Measurements from ENCODE around the gene NFIX.

Gene NFIX

DNA sequence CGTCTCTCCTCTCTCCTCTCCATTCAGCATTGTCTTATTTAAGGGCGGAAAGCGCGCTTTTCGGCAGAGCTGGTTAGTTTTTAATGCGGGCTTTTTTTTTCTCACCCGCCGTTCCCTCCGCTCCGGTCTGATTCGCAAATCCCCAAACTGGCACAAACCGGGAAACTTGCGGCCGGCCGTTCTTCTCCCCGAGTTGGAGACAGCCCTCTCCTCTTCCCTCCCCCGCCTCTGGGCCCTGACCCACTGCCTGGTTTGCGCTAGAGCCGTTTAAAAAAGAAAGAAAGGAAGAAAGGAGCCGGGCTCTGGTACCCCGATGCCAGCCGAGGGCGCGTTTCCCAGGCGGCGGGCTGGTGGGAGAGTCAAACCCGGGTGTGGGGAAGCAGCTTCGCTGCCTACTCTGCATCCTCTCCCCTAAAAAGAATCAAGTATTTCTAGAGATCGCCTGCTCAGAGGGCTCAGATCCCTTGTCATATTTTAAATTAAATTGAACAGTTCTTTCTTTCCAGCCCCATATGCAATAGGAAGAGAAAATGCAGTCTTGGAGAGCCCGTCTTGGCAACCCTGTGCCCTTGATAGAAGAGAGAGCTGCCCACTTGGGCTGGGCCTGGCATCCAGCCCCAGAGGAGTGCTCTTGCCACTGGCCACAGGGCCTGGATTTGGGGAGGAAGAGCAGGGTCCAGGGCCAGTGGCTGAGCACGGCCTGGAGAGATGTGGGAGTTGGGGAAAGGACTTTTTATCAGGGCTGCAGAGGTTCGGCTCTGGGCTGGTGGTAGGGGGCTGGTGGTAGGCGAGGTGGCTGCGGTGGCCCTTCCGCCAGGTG, 19.0 kb downstream of the NFIX start:
- Mint-ChIP-seq H3K36me3 (ENCODE audit: low read depth) (peaks cover 1% of the 10 kb centered on the region), H3K4me1 (peaks cover 29% of the 10 kb centered on the region), H3K4me3 (peak overlapping the region; percentile 80), H3K27me3 (peaks cover 57% of the 10 kb centered on the region), H3K9me3 (no peaks in the 10 kb centered on the region), H3K27ac (peak overlapping the region; percentile 61)
- ATAC-seq: no peak
- peak; percentile 24 for DNase-seq

DNA sequence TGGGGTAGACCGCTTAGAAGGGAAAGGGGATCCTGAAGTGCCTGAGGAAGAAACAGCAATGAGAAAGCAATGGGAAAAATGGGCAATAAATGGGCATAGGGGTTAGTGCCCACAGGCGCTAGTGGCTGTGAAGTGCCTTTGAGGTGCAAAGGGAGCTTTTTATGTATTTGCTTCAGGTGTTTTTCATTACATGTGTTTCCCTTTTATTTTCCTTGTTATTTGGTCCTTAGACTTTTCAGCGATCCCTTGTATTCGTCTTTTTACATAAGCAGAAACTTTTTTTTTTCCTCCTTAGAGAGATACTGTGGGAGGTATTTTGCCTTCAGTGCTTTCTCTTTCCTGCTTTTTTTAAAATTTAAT, 19.6 kb downstream of the NFIX start:
- Mint-ChIP-seq H3K27ac (no peak overlapping the region), H3K9me3 (no peaks in the 10 kb centered on the region), H3K36me3 (ENCODE audit: low read depth) (peaks cover 1% of the 10 kb centered on the region), H3K4me3 (peak overlapping the region; percentile 80), H3K27me3 (peaks cover 54% of the 10 kb centered on the region), H3K4me1 (peaks cover 29% of the 10 kb centered on the region)
- ATAC-seq: no peak
- DNase-seq: no peak

DNA sequence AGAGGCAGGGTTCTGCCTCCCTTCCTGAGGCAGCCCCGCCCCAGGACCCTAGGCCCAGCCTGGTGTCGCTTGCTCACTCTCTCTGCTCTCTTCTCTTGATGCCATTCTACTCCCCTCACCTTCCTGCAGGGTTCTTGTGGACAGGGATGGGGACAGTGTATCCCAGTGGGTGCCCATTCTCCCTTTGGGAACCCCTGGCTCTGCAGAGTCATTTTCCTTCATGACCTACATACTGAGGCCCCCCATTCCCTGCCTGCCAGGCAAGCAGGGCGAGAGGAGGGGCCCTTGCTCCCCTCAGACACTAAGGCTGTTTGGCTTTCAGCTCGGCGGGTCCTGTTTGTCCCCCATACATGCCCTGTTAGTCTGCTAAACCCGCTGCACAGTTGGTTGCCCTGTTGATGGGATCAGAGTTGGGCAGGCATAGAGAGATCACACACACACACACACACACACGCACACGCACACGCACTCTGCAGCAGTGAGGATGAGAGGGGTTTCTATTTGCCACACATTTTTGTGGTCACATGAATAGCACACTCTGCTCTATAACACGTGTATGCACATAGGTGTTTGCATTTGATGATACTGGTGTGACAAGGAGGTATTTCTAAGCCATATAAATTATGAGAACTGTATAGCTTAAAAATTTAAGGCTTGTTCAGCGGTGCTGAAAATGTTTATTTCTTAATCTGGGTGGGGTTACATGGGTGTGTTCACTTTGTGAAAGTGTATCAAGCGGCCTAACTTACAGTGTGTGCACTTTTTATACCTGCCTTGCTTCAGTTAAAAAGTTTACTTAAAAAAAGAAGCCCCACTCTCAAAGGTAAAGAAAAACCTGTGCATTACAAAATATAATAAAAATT, 20.3 kb downstream of the NFIX start:
- Mint-ChIP-seq H3K4me3 (peak overlapping the region; percentile 36), H3K36me3 (ENCODE audit: low read depth) (peaks cover 1% of the 10 kb centered on the region), H3K27ac (no peak overlapping the region), H3K4me1 (peaks cover 29% of the 10 kb centered on the region), H3K27me3 (peaks cover 50% of the 10 kb centered on the region), H3K9me3 (no peaks in the 10 kb centered on the region)
- ATAC-seq (no peak), DNase-seq (no peak)

DNA sequence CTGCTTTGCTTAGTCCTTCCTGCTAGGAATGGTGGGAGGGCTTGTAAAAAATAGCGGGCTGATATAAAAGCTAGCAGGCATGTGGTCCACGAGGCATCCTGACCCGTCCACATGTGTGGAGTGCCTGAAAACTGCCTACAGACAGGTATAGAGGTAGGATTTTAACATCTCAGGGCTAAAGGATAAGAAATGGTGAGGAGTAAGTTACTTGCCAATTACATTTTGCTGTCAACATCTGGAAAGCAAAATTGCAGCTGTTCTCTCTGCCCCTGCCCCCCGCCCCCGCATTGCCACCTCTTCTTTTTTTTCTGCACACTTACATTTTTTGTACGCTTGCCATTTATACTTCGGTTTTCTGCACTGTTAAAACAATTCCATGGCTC, 21.0 kb downstream of the NFIX start:
- peaks cover 46% of the 10 kb centered on the region for H3K27me3 Mint-ChIP-seq
- no peaks in the 10 kb centered on the region for H3K9me3 Mint-ChIP-seq
- H3K36me3 Mint-ChIP-seq (ENCODE audit: low read depth): peaks cover 1% of the 10 kb centered on the region
- no peak overlapping the region for H3K27ac Mint-ChIP-seq
- peaks cover 29% of the 10 kb centered on the region for H3K4me1 Mint-ChIP-seq
- no peak for DNase-seq
- no peak for ATAC-seq
- H3K4me3 Mint-ChIP-seq: no peak overlapping the region

DNA sequence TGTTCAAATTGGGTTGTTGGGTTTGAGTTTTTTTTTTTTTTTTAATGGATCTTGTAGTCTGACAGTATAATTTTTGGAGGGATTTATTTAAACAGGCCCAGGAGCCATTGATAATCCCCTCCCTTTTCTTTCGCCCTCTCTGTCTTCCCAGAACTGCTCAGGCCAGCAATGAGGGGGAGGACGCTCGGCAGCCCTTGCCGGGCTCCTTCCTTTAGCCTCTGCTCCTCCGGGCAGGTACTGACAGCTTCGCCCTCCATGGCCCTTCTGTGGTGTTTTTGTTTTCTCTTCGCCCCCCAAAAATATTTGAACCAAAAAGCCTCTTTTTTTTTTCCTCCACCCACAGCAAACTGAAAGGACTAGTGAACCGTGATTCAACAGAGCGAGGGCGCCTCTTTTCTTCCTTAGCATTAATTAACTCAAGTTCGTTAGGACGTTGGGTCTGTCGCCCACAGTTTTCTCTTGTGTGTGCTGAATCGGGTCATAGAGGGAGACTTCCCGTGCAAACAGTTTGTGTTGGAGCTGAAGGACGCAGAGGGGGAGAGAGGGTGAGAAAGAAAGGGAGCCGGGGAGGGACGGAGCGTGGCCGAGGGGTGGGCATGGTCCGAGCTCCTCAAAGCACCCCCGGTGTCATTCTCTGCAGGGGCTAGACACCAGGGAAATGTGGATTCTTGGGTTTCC, 21.5 kb downstream of the NFIX start:
- Mint-ChIP-seq H3K4me3 (no peak overlapping the region), H3K27me3 (peaks cover 43% of the 10 kb centered on the region), H3K27ac (no peak overlapping the region), H3K36me3 (ENCODE audit: low read depth) (peaks cover 1% of the 10 kb centered on the region), H3K9me3 (no peaks in the 10 kb centered on the region), H3K4me1 (peaks cover 27% of the 10 kb centered on the region)
- ATAC-seq (no peak), DNase-seq (no peak)

DNA sequence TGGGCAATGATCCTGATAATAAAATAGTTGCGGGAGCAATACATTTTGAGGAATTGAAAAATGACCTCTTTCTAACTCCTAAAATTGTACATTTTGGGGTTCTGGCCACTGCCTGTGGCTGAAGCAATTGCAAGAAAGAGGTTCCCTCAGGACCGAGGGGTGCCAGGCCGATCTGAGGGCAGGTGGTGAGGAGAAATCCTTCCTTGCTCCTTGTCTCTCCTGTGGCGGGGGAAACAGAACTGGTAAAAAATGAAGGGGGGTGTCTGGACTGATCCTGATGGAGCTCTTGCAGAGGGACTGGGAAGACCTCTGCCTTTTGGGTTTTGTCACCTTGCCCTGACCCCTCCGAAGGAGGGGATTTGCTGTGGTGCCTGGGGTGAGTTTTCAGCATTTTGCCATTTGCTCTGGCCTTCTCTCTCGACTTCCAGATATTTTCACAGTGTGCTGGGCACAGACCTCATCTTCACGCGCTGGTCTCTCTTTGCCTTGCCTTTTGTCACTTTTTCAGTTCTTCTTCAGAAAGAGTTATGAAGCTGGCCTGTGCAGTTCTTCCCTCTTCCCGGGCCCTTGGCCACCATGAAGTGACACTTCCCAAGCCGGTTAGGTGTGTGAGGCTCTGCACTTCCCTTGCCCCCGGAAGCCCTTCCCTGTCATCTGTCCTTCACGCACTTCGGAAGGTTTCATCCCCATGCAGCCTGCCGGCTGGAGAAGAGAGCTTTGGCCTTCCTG, 22.2 kb downstream of the NFIX start:
- DNase-seq: no peak
- Mint-ChIP-seq H3K27me3 (peaks cover 45% of the 10 kb centered on the region), H3K36me3 (ENCODE audit: low read depth) (peaks cover 1% of the 10 kb centered on the region), H3K27ac (no peak overlapping the region), H3K4me1 (peaks cover 31% of the 10 kb centered on the region), H3K9me3 (no peaks in the 10 kb centered on the region), H3K4me3 (no peak overlapping the region)
- no peak for ATAC-seq

DNA sequence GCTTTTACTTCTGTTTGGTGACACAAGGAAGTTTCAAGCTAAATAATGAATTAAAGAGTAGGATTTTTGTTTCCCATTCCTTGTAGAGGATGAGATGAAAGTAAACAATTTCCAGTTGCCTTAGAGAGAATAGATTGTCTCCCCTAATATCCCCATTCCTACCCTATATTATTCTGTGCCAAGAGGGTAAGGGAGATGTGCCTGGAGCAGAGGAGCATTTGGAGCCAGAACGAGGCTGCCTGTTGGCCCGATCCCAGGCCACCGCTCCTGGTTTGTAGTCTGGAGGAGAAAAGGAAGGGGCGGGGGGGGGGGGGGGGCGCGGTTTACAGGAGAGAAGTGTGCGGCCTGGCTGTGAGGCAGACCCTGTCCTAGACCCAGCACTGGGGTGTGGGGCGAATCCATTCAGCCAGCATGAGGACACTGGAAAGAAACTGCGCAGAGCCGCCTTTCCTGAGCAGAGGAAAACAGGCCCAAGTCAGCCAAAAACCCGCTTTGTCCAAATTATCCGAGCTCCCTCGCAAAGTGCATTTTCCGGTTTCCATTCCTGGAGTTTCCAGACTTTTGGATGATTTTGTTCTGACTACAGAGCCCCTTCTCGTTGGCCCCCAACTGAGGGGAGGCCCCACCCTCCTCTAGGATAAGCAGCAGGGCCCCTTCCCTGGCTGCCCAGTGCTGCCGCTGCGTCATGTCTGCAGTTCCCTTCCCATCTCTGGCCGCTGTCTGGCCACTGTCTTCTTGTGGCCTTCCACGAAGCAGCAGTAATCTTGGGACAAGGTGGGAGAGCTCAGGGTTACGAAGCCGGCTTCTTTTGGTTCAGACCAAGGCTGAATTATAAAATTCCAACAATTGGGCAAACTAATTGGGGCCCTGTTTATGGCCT, 23.0 kb downstream of the NFIX start:
- DNase-seq (no peak), ATAC-seq (no peak)
- Mint-ChIP-seq H3K27ac (no peak overlapping the region), H3K9me3 (no peaks in the 10 kb centered on the region), H3K4me1 (peaks cover 29% of the 10 kb centered on the region), H3K4me3 (no peak overlapping the region), H3K36me3 (ENCODE audit: low read depth) (no peaks in the 10 kb centered on the region), H3K27me3 (peaks cover 43% of the 10 kb centered on the region)

DNA sequence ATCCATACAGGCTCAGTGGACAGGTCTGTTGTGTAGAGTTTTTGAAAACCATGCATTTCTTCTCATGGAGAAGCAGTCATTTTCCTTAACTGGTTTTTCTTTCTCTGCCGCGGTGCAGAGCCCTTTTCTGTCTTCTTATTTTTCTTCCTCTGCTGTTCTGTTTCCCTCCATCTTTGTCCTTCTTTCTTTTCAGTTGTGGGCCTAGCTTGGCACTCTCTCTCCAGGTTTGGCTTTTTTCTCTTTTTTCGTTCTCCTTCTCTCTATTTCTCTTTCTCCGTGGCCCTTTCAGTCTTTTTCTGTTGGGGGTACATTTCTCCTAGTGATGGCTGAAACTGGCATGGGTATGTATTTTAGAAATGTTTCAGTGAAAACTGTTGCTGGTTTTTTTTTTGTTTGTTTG, 24.1 kb downstream of the NFIX start:
- H3K9me3 Mint-ChIP-seq: no peaks in the 10 kb centered on the region
- peaks cover 3% of the 10 kb centered on the region for H3K36me3 Mint-ChIP-seq (ENCODE audit: low read depth)
- no peak overlapping the region for H3K27ac Mint-ChIP-seq
- peaks cover 26% of the 10 kb centered on the region for H3K4me1 Mint-ChIP-seq
- H3K27me3 Mint-ChIP-seq: peaks cover 44% of the 10 kb centered on the region
- H3K4me3 Mint-ChIP-seq: no peak overlapping the region
- ATAC-seq (no peak), DNase-seq (no peak)

DNA sequence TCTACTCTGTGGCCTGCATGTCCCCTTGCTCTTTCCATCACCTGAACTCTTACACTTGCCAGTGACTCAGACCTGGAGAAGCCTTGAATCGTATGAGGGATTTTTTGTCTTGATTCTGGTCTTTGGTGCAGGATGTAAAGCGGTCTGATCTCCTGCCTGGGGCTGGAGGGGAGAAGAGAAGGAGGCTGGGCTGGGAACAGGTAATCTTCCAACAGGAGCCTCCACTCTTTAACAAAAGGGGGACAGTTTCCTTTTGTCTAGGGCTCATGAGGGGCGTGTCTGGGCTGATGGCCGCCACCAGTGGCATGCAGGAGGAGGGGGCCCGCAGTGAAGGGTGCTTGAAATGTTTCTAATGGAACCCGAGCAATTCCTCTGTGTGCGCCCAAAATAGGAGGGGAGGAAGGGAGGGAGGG, 24.7 kb downstream of the NFIX start:
- no peak for ATAC-seq
- Mint-ChIP-seq H3K27me3 (peaks cover 44% of the 10 kb centered on the region), H3K4me1 (peaks cover 25% of the 10 kb centered on the region), H3K9me3 (no peaks in the 10 kb centered on the region), H3K36me3 (ENCODE audit: low read depth) (peaks cover 6% of the 10 kb centered on the region), H3K4me3 (no peak overlapping the region), H3K27ac (no peak overlapping the region)
- DNase-seq: no peak

DNA sequence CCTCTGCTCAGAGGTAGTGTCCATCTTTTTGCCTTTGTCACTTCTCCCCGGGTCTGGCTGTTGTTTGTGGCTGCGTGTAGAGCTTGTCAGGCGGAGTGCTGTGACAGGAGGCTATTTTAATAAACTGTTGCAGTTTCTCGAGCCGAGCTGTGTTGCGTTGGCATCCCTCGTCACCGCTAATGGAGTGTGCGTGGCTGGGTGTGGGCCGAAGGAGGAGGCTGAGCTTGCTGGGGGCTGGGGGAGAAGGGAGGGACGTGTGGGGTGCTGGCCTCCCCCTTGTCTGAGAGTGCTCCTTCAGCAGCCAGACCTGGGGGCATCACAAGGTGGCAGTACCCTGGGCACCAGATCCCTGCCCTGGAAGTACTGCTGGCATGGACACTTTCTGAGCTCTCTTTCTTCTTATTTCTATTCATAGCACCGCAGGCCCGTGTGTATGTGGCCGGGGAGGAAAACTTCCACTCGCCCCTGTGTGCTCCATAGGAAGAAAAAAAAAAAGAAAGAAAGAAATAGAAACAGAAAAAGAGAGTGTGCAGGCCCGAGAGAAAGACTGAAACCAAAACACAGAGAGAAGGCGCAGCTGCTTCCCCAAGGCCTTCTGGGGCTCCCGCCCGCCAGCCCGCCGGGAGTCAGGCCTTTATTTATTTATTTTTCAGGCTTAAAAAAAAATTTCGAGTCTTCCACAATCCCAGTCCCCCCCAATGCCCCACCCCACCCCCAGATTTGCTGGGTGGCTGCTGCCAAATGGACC, 27.0 kb downstream of the NFIX start:
- H3K27ac Mint-ChIP-seq: peak overlapping the region; percentile 62
- DNase-seq: no peak

DNA sequence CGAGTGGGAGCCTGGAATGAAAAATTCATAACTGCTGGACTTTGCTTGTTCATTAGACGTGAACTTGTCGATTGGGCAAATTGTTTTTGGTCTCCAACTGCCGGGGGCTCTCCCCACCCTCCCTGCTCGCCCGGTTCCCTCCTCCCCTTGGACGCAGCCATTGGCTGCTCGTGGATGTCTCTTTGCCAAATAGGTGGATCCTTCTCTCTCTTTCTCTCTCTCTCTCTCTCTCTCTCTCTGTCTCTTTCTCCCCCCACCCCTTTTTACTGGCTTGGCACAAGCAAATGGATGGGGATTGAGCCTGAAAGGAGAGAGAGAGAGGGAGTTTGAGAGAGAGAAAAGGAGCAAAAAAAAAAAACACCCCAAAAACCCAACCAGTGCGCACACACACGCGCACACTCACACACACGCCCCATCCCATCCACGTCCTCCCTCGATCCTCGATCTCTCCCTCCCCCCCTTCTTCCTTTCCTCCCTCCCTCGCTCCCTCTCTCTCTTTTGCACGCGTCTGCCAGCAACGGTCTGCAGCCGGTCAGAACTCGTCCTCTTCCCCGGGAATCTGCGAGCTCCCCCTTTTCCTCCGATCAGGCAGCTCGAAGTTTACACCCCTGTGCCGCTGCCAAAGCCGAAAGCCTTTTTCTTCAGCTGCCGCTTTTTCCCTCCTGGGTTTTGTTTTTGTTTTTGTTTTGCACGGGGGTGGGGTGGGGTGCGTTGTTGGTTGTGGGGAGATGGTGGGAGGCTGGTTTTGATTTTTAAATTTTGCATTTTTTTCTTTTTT, 27.8 kb downstream of the NFIX start:
- H3K27ac Mint-ChIP-seq: no peak overlapping the region
- DNase-seq: no peak
- peaks cover 25% of the 10 kb centered on the region for H3K4me1 Mint-ChIP-seq
- peak; percentile 18 for ATAC-seq
- peaks cover 6% of the 10 kb centered on the region for H3K36me3 Mint-ChIP-seq (ENCODE audit: low read depth)
- peaks cover 44% of the 10 kb centered on the region for H3K27me3 Mint-ChIP-seq
- H3K9me3 Mint-ChIP-seq: no peaks in the 10 kb centered on the region
- H3K4me3 Mint-ChIP-seq: peak overlapping the region; percentile 66

More for the DNA sequence above, 27.0 kb downstream of the NFIX start:
- Mint-ChIP-seq H3K9me3 (no peaks in the 10 kb centered on the region), H3K27me3 (peaks cover 44% of the 10 kb centered on the region), H3K4me1 (peaks cover 25% of the 10 kb centered on the region), H3K4me3 (peak overlapping the region; percentile 66), H3K36me3 (ENCODE audit: low read depth) (peaks cover 6% of the 10 kb centered on the region)
- peak; percentile 20 for ATAC-seq

DNA sequence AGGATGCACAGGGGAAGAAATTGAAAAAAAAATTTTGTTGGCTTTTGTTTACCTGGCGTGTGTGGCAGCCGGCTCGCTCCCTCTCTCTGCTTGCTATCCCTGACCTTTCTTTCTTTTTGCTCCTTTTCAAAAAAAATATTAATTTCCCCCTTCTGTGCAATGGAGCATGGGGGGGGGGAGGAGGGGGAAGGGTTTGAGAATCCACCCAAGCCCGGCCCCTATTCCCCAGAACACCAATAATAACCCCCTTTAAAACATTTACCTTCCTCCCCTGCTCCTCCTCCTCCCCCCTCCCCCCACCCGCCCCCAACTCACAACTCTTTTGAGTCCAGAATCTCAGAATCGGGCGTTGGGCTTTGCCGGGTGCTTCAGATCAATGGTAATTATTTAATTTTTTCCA, 28.4 kb downstream of the NFIX start:
- ATAC-seq: no peak
- no peaks in the 10 kb centered on the region for H3K9me3 Mint-ChIP-seq
- DNase-seq: no peak
- H3K4me3 Mint-ChIP-seq: peak overlapping the region; percentile 66
- peaks cover 41% of the 10 kb centered on the region for H3K27me3 Mint-ChIP-seq
- peaks cover 25% of the 10 kb centered on the region for H3K4me1 Mint-ChIP-seq
- H3K36me3 Mint-ChIP-seq (ENCODE audit: low read depth): peaks cover 6% of the 10 kb centered on the region
- H3K27ac Mint-ChIP-seq: no peak overlapping the region

Data from activated naive CD8-positive, alpha-beta T cell treated with anti-CD3 and anti-CD28 coated beads, Interleukin-2, amount 50 U/mL, for 24 hours (primary cell).